CD1c-positive myeloid dendritic cell (primary cell): ENCODE data around the gene CLASP1.

Source experiments
- DNase-seq: peaks from one replicate; pipeline ENCODE4 v3.0.0-alpha.2; 2016; ENCODE audit errors: extremely low spot score

Gene CLASP1

GRCh38 chr2:121617042-121617599 lies 32.1 kb downstream of the CLASP1 start:
- DNase-seq, result no peak

GRCh38 chr2:121613774-121614173 lies 35.5 kb downstream of the CLASP1 start:
- no peak for DNase-seq

- DNase-seq, result no peak
Observed at GRCh38 chr2:121613152-121613551, 36.1 kb downstream of the CLASP1 start.

DNA sequence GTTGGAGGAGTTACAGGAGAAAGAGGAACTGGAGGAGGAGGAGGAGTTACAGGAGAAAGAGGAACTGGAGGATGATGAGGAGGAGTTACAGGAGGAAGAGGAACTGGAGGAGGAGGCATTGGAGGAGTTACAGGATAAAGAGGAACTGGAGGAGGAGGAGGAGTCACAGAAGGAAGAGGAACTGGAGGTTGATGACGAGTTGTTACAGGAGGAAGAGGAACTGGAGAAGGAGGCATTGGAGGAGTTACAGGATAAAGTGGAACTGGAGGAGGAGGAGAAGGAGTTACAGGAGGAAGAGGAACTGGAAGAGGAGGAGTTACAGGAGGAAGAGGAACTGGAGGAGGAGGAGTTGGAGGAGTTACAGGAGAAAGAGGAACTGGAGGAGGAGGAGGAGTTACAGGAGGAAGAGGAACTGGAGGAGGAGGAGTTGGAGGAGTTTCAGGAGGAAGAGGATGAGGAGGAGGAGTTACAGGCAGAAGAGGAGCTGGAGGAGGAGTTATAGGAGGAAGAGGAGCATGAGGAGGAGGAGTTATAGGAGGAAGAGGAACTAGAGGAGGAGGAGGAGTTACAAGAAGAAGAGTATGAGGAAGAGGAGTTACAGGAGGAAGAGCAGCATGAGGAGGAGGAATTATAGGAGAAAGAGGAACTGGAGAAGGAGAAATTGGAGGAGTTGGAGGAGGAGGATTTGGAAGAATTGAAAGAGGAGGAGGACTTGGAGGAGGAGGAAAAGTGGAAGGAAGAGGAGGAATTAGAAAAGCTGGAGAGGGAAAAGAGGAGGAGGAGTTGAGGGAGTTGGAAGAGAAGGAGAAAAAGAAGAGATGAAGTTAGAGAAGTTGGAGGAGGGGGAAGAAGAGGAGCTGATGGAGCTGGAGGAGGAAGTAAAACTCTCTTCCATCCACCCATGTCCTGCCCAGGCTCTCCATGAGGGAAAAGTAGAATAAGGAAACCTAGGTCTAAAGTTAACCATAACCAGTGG lies 37.2 kb downstream of the CLASP1 start:
- DNase-seq, result peak; percentile 79

- peak; percentile 50 for DNase-seq
Observed at GRCh38 chr2:121611048-121611649, 38.1 kb downstream of the CLASP1 start.

DNA sequence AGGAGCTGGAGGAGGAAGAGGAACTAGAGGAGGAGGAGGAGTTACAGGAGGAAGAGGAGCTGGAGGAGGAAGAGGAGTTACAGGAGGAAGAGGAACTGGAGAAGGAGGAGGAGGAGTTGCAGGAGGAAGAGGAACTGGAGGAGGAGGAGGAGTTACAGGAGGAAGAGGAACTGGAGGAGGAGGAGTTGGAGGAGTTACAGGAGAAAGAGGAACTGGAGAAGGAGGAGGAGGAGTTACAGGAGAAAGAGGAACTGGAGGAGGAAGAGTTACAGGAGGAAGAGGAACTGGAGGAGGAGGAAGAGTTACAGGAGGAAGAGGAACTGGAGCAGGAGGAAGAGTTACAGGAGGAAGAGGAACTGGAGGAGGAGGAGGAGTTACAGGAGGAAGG lies 38.8 kb downstream of the CLASP1 start:
- peak; percentile 54 for DNase-seq

GRCh38 chr2:121608967-121609366 lies 40.3 kb downstream of the CLASP1 start:
- no peak for DNase-seq

GRCh38 chr2:121608367-121608766 lies 40.9 kb downstream of the CLASP1 start:
- DNase-seq, result no peak

GRCh38 chr2:121605820-121606733 lies 43.2 kb downstream of the CLASP1 start:
- no peak for DNase-seq

DNA sequence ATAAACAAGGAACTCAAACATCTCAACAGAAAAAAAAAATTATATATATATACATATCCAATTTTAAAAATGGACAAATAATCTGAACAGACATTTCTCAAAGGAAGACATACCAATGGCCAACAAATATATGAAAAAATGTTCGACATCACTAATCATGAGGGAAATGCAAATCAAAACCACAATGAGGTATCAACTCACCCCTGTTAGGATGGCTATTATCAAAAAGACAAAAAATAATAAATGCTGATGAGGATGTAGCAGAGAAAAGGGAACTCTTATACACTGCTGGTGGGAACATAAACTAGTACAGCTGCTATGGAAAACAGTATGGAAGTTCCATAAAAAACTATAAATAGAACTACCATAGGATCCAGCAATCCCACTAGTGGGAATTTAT lies 46.1 kb downstream of the CLASP1 start:
- no peak for DNase-seq

GRCh38 chr2:121599963-121600651 lies 49.2 kb downstream of the CLASP1 start:
- no peak for DNase-seq

DNA sequence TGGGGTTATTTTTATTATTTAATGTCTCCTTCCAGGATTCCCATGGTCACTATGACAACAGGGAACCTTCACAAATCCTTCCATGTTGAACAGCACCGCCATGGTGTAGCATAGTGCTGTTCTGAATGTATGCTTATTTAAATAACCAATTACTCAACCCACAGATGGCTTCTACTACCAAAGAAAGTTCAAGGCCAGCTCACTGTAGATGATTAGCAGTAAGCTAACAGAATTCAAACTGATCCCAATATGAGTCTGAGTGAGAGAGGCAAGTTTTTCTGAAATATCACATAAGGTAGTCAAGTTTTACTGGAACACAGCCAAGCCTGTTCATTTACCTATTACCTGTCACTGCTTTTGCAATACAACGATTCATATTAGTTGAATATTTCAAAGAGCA lies 51.2 kb downstream of the CLASP1 start:
- DNase-seq, result no peak

DNA sequence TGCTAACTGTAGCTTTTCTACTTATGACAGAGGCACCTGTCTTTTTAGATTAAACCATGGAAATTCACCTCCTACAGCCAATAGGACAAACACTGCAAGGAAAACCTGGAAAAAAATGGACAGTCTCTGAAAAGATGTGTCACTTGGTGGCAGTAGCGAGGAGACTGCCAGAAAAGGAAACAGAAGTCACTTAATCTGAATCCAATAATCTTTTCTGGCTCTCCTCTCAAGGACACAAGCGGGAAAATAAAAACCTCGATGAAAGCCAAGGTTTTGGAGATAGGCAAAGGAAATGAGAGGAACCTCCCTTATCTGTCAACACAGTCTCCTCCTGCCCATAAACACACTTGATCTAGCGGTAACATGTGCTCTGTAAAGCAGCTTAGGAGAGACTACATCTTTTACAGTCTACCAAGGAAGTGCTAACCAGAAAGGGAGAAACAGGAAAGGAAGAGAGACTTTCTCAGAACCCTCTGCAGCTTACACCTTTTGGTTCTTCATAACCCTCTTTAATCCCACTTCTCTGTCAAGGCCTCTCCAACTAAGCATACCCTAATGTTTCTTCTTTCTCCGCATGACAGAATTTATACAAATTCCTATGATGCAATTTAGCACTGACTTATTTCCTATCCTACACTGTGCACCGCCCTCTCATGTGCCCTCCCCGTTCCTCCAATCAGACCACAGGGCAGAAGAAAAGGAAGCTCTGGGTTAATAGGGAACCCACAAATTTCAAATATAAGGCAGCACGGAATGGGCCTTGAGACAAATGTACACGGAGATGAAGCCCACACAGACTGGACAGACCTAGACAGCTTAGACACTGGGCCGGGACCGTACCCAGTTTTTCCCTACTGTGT lies 52.8 kb downstream of the CLASP1 start:
- peak; percentile 84 for DNase-seq

GRCh38 chr2:121595012-121595891 lies 54.0 kb downstream of the CLASP1 start:
- DNase-seq, result no peak

GRCh38 chr2:121591199-121591598 lies 58.1 kb downstream of the CLASP1 start:
- DNase-seq, result no peak

- no peak for DNase-seq
Observed at GRCh38 chr2:121588357-121588756, 60.9 kb downstream of the CLASP1 start.

DNA sequence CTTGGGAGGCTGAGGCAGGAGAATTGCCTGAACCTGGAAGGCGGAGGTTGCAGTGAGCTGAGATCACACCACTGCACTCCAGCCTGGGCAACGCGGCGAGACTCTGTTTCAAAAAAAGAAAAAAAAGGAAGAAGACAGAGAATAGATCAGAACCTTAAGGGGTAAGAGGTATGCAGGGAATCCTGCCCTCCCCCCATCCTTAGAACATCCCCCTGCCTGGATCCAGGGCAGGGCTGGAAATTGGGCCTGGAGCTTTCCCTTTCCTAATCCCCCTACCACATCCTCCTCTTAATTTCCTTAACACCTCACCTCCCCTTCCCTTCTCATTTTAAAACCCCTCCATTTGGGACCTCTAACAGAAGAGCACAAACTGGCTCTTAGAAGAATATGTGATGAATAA lies 62.1 kb downstream of the CLASP1 start:
- no peak for DNase-seq

GRCh38 chr2:121584741-121585140 lies 64.5 kb downstream of the CLASP1 start:
- no peak for DNase-seq

- no peak for DNase-seq
Observed at GRCh38 chr2:121583555-121583954, 65.7 kb downstream of the CLASP1 start.
